Measurements from ENCODE around the gene IL32.

IL32 gene

GRCh38 chr16:3065069-3065741 lies at the start of gene IL32:
Gene IL32 (plus strand): TSS chr16:3065640. CDS start chr16:3065812, 172 bp downstream.
- no peak for DNase-seq

GRCh38 chr16:3015865-3016521 lies 49.4 kb upstream of the IL32 start:
- DNase-seq: no peak

- no peak for DNase-seq
Observed at GRCh38 chr16:3017344-3017743, 48.1 kb upstream of the IL32 start.

GRCh38 chr16:3017794-3018506 lies 47.5 kb upstream of the IL32 start, which contains the start of gene CLDN6:
Gene CLDN6 (minus strand): TSS chr16:3018183. CDS start chr16:3016021, 2,162 bp downstream.
- peak in 1 of 58 donors; percentile 16 for DNase-seq

- DNase-seq: no peak
Observed at GRCh38 chr16:3019594-3020246, 45.7 kb upstream of the IL32 start.

- DNase-seq: peak in 32 of 58 donors; percentile 6 to 59 (median 26)
Observed at GRCh38 chr16:3020247-3020603, 45.2 kb upstream of the IL32 start, which contains the start of gene TNFRSF12A. Gene TNFRSF12A (plus strand): TSS chr16:3020368. CDS start chr16:3020398, 30 bp downstream.

GRCh38 chr16:3020604-3021448 lies 44.6 kb upstream of the IL32 start:
- DNase-seq: peak in 18 of 58 donors; percentile 12 to 86 (median 37)

- peak in 17 of 58 donors; percentile 14 to 57 (median 25) for DNase-seq
Observed at GRCh38 chr16:3021449-3022207, 43.8 kb upstream of the IL32 start.

- DNase-seq: peak in 49 of 58 donors; percentile 6 to 82 (median 39)
Observed at GRCh38 chr16:3022208-3022683, 43.2 kb upstream of the IL32 start.

- peak in 1 of 58 donors; percentile 24 for DNase-seq
Observed at GRCh38 chr16:3022684-3023414, 42.6 kb upstream of the IL32 start.

- peak in 38 of 58 donors; percentile 22 to 77 (median 58) for DNase-seq
Observed at GRCh38 chr16:3023415-3023668, 42.1 kb upstream of the IL32 start.

GRCh38 chr16:3023669-3024478 lies 41.6 kb upstream of the IL32 start, which contains the start of the genes HCFC1R1 and THOC6:
Gene HCFC1R1 (minus strand): TSS chr16:3023942. CDS start chr16:3023941, 1 bp downstream.
Gene THOC6 (plus strand): TSS chr16:3024035. CDS start chr16:3024327, 292 bp downstream.
- peak; percentile 82 to 99 (median 94) for DNase-seq

GRCh38 chr16:3025032-3026002 lies 40.1 kb upstream of the IL32 start:
- no peak for DNase-seq

GRCh38 chr16:3026003-3026378 lies 39.4 kb upstream of the IL32 start:
- DNase-seq: no peak

- no peak for DNase-seq
Observed at GRCh38 chr16:3026609-3027488, 38.6 kb upstream of the IL32 start.

- no peak for DNase-seq
Observed at GRCh38 chr16:3027489-3027795, 38.0 kb upstream of the IL32 start.
